Right atrium auricular region (tissue), 2 donors: ENCODE data around the gene SEPSECS. TPM values are rescaled to one million over a fixed set of nuclear protein-coding genes. Genes with fewer than 3 reads are reported as not detected.

Source experiments
- DNase-seq: peaks from one replicate; pipeline ENCODE4 v3.0.0-alpha.2; 2019; ENCODE audit warnings: low spot score
- H3K27ac ChIP-seq, 2 donors: fragments of 200-600 bp; sonication (generic); 1 replicate in 1 of 2; 2 replicates in 1 of 2; pipeline ENCODE4 v1.5.1; 2016 to 2019
- H3K27me3 ChIP-seq, 2 donors: fragments of 200-600 bp; sonication (generic); one replicate each; pipeline versions ENCODE4 v1.5.1 to v1.6.0; 2017 to 2019
- H3K36me3 ChIP-seq: fragments of 200-600 bp; sonication (generic); one replicate; pipeline ENCODE4 v1.5.1; 2016
- H3K4me1 ChIP-seq, 2 donors: fragments of 200-600 bp; sonication (generic); one replicate each; pipeline versions ENCODE4 v1.5.1 to v1.6.0; 2017 to 2019
- H3K4me3 ChIP-seq, 2 donors: fragments of 200-600 bp; sonication (generic); 1 replicate in 1 of 2; 2 replicates in 1 of 2; pipeline ENCODE4 v1.5.1; 2017 to 2019; ENCODE audit warnings: mild to moderate bottlenecking in 1 of 2, moderate library complexity in 1 of 2
- H3K9me3 ChIP-seq, 2 donors: fragments of 200-600 bp; sonication (generic); one replicate each; pipeline ENCODE4 v1.5.1; 2019
- CTCF ChIP-seq, 2 donors: fragments of 200-600 bp; sonication (generic); IDR thresholded peaks; one replicate each; pipeline ENCODE4 v1.5.1; 2019; ENCODE audit warnings: antibody characterized with exemption in 2 of 2
- total RNA-seq, 2 donors: library from RNA; depleted of rRNA; stranded (reverse); fragments of >200 nt; gene quantifications; one replicate each; pipeline ENCODE4 v1.1.0, GENCODE V29; 2016

SEPSECS gene
- total RNA-seq, 2 donors from 2014 or later, result 2.4 to 3.9 TPM

DNA sequence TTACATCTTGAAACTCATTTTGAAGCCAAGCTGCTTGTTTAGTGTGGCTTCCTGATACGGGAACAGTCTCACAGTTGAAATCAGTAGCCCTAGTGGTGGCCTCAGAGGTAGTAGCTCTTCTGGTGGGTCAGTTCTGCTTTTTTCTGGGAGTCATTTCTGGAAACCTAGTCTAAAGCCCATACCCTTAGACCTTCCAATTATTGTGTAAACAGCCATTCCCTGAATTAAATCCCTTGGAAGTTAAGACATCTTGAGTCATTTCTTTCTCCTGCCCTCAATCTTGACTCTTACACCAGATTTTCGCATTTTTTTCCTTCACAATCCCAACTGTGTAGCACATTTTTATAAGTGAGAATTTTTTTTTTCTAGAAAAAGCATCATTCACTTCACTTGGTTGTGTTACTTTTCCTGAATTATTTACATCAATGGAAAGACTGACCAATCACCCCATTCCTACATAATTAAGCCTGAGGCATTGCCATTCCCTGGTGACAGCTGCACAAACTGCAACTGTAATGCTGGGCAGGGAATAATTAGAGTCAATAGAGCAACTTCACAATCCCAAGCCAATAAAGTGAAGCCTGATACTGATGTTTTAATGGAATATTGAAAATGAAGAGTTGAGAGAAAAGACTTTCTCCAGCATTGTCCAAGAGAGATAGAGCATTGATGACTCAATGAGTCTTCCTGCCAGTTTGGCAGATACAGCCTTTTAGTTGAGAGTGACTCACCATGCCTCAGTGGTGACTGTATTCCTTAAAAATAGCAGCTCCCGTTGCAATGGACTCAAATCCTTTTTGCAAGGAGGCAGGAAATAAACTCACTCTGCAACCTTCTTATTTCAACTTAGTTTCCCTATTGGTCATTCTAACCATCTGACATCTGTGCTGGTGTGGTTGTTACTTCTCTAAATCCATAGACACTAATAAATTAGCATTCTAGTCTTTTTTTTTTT is 13.0 kb upstream of the SEPSECS start:
- H3K4me3 ChIP-seq, result no peak overlapping the region
- no peaks in the 10 kb centered on the region for H3K9me3 ChIP-seq
- no peaks in the 10 kb centered on the region for H3K27me3 ChIP-seq
- H3K36me3 ChIP-seq, result no peaks in the 10 kb centered on the region
- no peak for TF ChIP-seq CTCF (IDR thresholded peaks at IDR 0.05)
- DNase-seq, result peak; percentile 72
- H3K4me1 ChIP-seq, result peaks cover 0 to 36% of the 10 kb centered on the region in 2 donors
- H3K27ac ChIP-seq, result peak overlapping the region; percentile 34 to 81

GRCh38 chr4:25171201-25171865 is 11.1 kb upstream of the SEPSECS start:
- no peaks in the 10 kb centered on the region for H3K9me3 ChIP-seq
- no peak for DNase-seq
- no peak overlapping the region for H3K4me3 ChIP-seq
- H3K27ac ChIP-seq, result no peak overlapping the region
- H3K4me1 ChIP-seq, result peaks cover 0 to 36% of the 10 kb centered on the region in 2 donors
- H3K27me3 ChIP-seq, result no peaks in the 10 kb centered on the region
- TF ChIP-seq CTCF (IDR thresholded peaks at IDR 0.05), result no peak
- H3K36me3 ChIP-seq, result no peaks in the 10 kb centered on the region

DNA sequence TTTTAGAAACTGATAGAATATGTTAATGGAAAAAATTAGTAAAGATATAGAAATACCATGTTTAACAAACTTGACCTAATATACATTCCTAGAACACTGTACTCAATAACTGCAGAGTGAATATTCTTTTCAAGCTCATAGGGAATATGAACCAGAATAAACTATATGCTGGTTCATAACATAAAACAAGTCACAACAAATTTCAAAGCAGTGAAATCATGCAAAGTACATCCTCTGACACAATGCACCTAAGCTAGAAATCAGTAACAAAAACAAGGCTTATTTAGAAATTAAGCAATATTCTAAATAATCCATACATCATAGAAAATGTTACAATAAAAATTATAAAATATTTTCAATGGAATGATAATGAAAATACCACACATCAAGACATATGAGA is 9.2 kb upstream of the SEPSECS start:
- DNase-seq, result no peak
- TF ChIP-seq CTCF (IDR thresholded peaks at IDR 0.05), result no peak
- Histone ChIP-seq H3K9me3 (no peaks in the 10 kb centered on the region), H3K4me1 (peaks cover 0 to 32% of the 10 kb centered on the region in 2 donors), H3K27me3 (no peaks in the 10 kb centered on the region), H3K4me3 (no peak overlapping the region), H3K27ac (no peak overlapping the region), H3K36me3 (no peaks in the 10 kb centered on the region)

- H3K27me3 ChIP-seq, result no peaks in the 10 kb centered on the region
- H3K4me1 ChIP-seq, result peaks cover 0 to 12% of the 10 kb centered on the region in 2 donors
- no peak overlapping the region for H3K27ac ChIP-seq
- TF ChIP-seq CTCF (IDR thresholded peaks at IDR 0.05), result no peak
- no peaks in the 10 kb centered on the region for H3K36me3 ChIP-seq
- no peak overlapping the region for H3K4me3 ChIP-seq
- H3K9me3 ChIP-seq, result no peaks in the 10 kb centered on the region
- no peak for DNase-seq
Measured at GRCh38 chr4:25165916-25166315, 5.7 kb upstream of the SEPSECS start.

- no peak overlapping the region for H3K27ac ChIP-seq
- no peak for DNase-seq
- no peak for TF ChIP-seq CTCF (IDR thresholded peaks at IDR 0.05)
- H3K36me3 ChIP-seq, result no peaks in the 10 kb centered on the region
- H3K27me3 ChIP-seq, result no peaks in the 10 kb centered on the region
- no peaks in the 10 kb centered on the region for H3K9me3 ChIP-seq
- peaks cover 0 to 20% of the 10 kb centered on the region in 2 donors for H3K4me1 ChIP-seq
- no peak overlapping the region for H3K4me3 ChIP-seq
Measured at GRCh38 chr4:25163196-25163595, 2.9 kb upstream of the SEPSECS start.
